Kidney epithelial cell (primary cell): ENCODE results near the gene HEATR9. TPM values are rescaled to one million over a fixed set of nuclear protein-coding genes. Genes with fewer than 3 reads are reported as not detected.
A peak's percentile ranks its signal among the peaks of the same experiment; 100 is the strongest.

Source experiments
- DNase-seq: peaks from one replicate; pipeline ENCODE4 v3.0.0-alpha.2; 2010; ENCODE audit warnings: low read depth
- H3K27me3 ChIP-seq: 2 replicates; pipeline ENCODE4 v1.6.0; 2011; ENCODE audit warnings: low read length; ENCODE audit not compliant: control insufficient read depth, insufficient read depth
- H3K36me3 ChIP-seq: 2 replicates; pipeline ENCODE4 v1.5.1; 2011; ENCODE audit warnings: low read length; ENCODE audit not compliant: control insufficient read depth, insufficient read depth
- H3K4me3 ChIP-seq: 2 replicates; pipeline ENCODE4 v1.5.1; 2011; ENCODE audit warnings: low read depth, mild to moderate bottlenecking, control low read depth, low read length
- CTCF ChIP-seq: IDR thresholded peaks from 2 replicates; pipeline ENCODE4 v1.5.1; 2011; ENCODE audit warnings: mild to moderate bottlenecking, moderate library complexity, low read length, control low read depth, inconsistent platforms; ENCODE audit not compliant: insufficient read depth, poor library complexity, severe bottlenecking
- total RNA-seq: library from RNA; depleted of rRNA; stranded (reverse); fragments of >200 nt; gene quantifications from 2 replicates; pipeline ENCODE4 v1.2.3, GENCODE V29; 2015

The HEATR9 gene
- total RNA-seq, 1 donor from 2014 or later, result not detected

- no peak for TF ChIP-seq CTCF
- Histone ChIP-seq H3K27me3 (no peaks in the 10 kb centered on the region), H3K36me3 (no peaks in the 10 kb centered on the region), H3K4me3 (no peak overlapping the region)
- DNase-seq, result no peak
These were observed 51.5 kb downstream of the HEATR9 start for GRCh38 chr17:35817196-35817595.

- DNase-seq, result no peak
- no peak overlapping the region for H3K4me3 ChIP-seq
- no peak for TF ChIP-seq CTCF
- H3K36me3 ChIP-seq, result no peaks in the 10 kb centered on the region
- H3K27me3 ChIP-seq, result no peaks in the 10 kb centered on the region
These were observed 52.0 kb downstream of the HEATR9 start for GRCh38 chr17:35816723-35817122.

GRCh38 chr17:35812456-35812855, 56.2 kb downstream of the HEATR9 start:
- Histone ChIP-seq H3K27me3 (no peaks in the 10 kb centered on the region), H3K4me3 (no peak overlapping the region), H3K36me3 (no peaks in the 10 kb centered on the region)
- DNase-seq, result no peak
- TF ChIP-seq CTCF, result no peak

- Histone ChIP-seq H3K36me3 (no peaks in the 10 kb centered on the region), H3K4me3 (no peak overlapping the region), H3K27me3 (no peaks in the 10 kb centered on the region)
- TF ChIP-seq CTCF, result no peak
- DNase-seq, result no peak
These were observed 56.9 kb downstream of the HEATR9 start for GRCh38 chr17:35811759-35812158.

- no peak for DNase-seq
- no peak for TF ChIP-seq CTCF
- no peaks in the 10 kb centered on the region for H3K27me3 ChIP-seq
- H3K36me3 ChIP-seq, result no peaks in the 10 kb centered on the region
- peak overlapping the region; percentile 64 for H3K4me3 ChIP-seq
These were observed 58.7 kb downstream of the HEATR9 start for GRCh38 chr17:35809855-35810461.

GRCh38 chr17:35808962-35809854, 59.5 kb downstream of the HEATR9 start, which contains the start of gene TAF15:
Gene TAF15 (plus strand): TSS chr17:35809484. CDS start chr17:35809570, 86 bp downstream.
- Histone ChIP-seq H3K36me3 (no peaks in the 10 kb centered on the region), H3K27me3 (no peaks in the 10 kb centered on the region), H3K4me3 (peak within 1 kb of the TSS; percentile 64)
- TF ChIP-seq CTCF, result peak; percentile 88
- DNase-seq, result peak; percentile 86
